HG03159 (cell line): ENCODE data around the gene TRABD2B.

Experiments
- ATAC-seq: cut with Tn5 transposase; IDR thresholded peaks from one replicate; pipeline ENCODE4 v1.9.1; 2021; ENCODE audit warnings: mild to moderate bottlenecking, moderate library complexity; ENCODE audit not compliant: unreplicated experiment

TRABD2B gene

GRCh38 chr1:47914218-47914938, 82.8 kb downstream of the TRABD2B start:
- ATAC-seq, result no peak

GRCh38 chr1:47913225-47913823, 83.9 kb downstream of the TRABD2B start:
- ATAC-seq, result no peak

- no peak for ATAC-seq
Measured at GRCh38 chr1:47912756-47913155, 84.4 kb downstream of the TRABD2B start.

GRCh38 chr1:47911892-47912291, 85.3 kb downstream of the TRABD2B start:
- no peak for ATAC-seq

GRCh38 chr1:47911424-47911823, 85.8 kb downstream of the TRABD2B start:
- no peak for ATAC-seq

- ATAC-seq, result no peak
Measured at GRCh38 chr1:47908258-47908657, 88.9 kb downstream of the TRABD2B start.

- no peak for ATAC-seq
Measured at GRCh38 chr1:47907177-47907528, 90.0 kb downstream of the TRABD2B start.

GRCh38 chr1:47906527-47907176, 90.5 kb downstream of the TRABD2B start:
- ATAC-seq, result no peak

GRCh38 chr1:47906009-47906432, 91.2 kb downstream of the TRABD2B start:
- ATAC-seq, result no peak

GRCh38 chr1:47903723-47904122, 93.5 kb downstream of the TRABD2B start:
- ATAC-seq, result no peak

GRCh38 chr1:47901001-47901575, 96.1 kb downstream of the TRABD2B start:
- ATAC-seq, result no peak

- ATAC-seq, result no peak
Measured at GRCh38 chr1:47898133-47898845, 98.9 kb downstream of the TRABD2B start.

GRCh38 chr1:47895279-47896125, 101.7 kb downstream of the TRABD2B start:
- ATAC-seq, result no peak

- ATAC-seq, result no peak
Measured at GRCh38 chr1:47894410-47895278, 102.5 kb downstream of the TRABD2B start.

GRCh38 chr1:47893412-47893811, 103.8 kb downstream of the TRABD2B start:
- no peak for ATAC-seq

- ATAC-seq, result no peak
Measured at GRCh38 chr1:47890779-47891178, 106.4 kb downstream of the TRABD2B start.

GRCh38 chr1:47888294-47888629, 108.9 kb downstream of the TRABD2B start:
- no peak for ATAC-seq

GRCh38 chr1:47887475-47888293, 109.5 kb downstream of the TRABD2B start:
- ATAC-seq, result no peak

GRCh38 chr1:47887060-47887459, 110.1 kb downstream of the TRABD2B start:
- ATAC-seq, result no peak
